LNCAP (cell line): ENCODE results near the gene TKTL2.

Source experiments
- CTCF ChIP-seq: fragments of 450-650 bp; IDR thresholded peaks from 2 replicates; pipeline ENCODE4 v1.5.1; 2017; ENCODE audit warnings: mild to moderate bottlenecking

TKTL2 gene

GRCh38 chr4:163492951-163493504 is 19.5 kb upstream of the TKTL2 start:
- no peak for TF ChIP-seq CTCF

- TF ChIP-seq CTCF: no peak
Observed at GRCh38 chr4:163489929-163490328, 16.4 kb upstream of the TKTL2 start.

DNA sequence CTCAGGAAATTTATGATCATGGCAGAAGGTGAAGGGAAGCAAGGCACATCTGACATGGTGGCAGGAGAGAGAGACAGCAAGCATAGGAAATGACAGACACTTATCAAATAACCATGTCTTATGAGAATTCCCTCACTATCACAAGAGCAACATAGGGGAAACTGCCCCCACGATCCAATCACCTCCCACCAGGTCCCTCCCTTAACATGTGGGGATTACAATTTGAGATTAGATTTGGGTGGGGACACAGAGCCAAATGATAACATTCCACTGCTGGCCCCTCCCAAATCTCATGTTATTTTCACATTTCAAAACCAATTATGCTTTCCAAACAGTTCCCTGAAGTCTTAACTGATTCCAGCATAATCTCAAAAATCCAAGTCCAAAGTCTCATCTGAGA is 12.8 kb upstream of the TKTL2 start:
- no peak for TF ChIP-seq CTCF

GRCh38 chr4:163485589-163485988 is 12.0 kb upstream of the TKTL2 start:
- TF ChIP-seq CTCF: no peak

GRCh38 chr4:163484906-163485305 is 11.4 kb upstream of the TKTL2 start:
- TF ChIP-seq CTCF: peak; percentile 32; the same call in 1 of the 2 replicates

DNA sequence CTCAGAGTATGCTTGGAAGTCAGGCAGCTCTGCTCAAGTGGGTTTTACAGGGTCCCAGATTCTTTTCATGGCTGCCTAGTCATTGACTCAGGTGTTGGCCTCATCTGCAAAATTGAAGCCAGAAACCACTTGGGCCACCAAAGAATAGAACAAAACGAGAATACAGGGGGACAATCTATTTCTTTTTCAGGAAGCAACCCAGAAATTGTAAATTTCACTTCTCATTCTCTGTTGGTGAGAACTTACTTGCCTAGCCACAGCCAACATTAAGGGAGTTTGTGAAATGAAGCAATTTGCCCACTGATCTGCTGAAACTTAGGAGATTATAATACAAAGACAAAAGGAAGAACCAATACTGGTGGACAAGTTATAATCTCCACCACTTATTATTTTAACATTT is 8.6 kb upstream of the TKTL2 start:
- TF ChIP-seq CTCF: no peak

DNA sequence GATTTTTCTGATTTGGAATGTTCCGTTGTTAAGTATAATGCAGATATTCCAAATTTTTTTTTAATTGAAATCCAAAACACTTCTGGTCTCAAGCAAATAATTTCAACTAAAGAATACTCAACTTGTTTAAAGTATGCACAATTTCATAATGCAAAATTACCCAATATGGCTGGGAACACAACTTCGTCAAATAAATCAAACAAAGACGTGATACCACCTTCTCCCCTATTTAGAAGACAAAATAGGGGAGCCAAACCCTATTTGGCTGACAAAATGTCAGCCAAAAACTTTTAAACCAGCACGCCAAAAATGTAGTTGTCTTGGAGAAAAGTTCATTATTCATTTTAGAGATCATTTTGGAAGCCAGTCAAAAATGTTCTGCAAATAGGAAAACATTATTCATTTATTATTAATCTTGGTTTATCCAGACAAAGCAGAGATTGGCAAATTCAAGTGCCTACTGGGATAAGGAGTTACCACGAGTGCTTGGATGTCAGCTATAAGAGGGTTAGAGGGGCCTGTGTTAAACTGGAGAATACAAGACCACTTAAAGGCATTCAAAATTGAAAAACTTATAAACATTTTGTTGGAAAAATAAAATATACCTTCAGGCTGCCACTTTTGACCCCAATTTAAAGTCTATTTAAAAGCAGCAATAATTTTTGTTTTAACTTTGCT is 3.3 kb upstream of the TKTL2 start:
- TF ChIP-seq CTCF: no peak

GRCh38 chr4:163474027-163474426 is 473 bp upstream of the TKTL2 start:
- no peak for TF ChIP-seq CTCF
